ENCODE results near the gene MAPK1.

DNA sequence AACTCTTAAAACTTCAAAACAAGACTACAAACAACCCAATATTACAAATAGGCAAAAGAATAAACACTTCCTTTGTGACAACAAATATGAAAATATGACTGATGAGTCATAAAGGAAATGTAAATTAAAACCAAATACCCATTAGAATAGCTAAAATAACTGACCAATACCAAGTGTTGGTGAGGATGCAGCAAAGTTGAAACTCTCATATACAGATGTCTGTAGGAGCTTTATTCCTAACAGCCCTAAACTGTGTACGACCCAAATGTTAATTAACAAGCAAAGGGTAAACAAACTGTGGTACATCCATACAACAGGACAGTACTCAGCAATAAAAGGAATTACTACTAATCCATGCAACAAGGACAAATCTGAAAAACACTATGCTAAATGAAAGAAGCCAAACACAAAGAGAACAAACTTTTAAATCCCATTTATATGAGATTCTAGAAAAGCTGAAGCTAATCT lies 43.0 kb downstream of the MAPK1 start:
- TF ChIP-seq CTCF (IDR thresholded peaks at IDR 0.05; ENCODE audit: low read length) (no peak), EZH2 (optimal IDR thresholded peaks at IDR 0.05; ENCODE audit: low read depth, low read length) (no peak)

Data from MM.1S (cell line).